CD4-positive, alpha-beta T cell treated with Interleukin-10 for 1 hour (primary cell): ENCODE measurements around the gene HIVEP1.

Source experiments
- DNase-seq: peaks from one replicate; pipeline ENCODE4 v3.0.0-alpha.2; 2020

HIVEP1 gene

DNA sequence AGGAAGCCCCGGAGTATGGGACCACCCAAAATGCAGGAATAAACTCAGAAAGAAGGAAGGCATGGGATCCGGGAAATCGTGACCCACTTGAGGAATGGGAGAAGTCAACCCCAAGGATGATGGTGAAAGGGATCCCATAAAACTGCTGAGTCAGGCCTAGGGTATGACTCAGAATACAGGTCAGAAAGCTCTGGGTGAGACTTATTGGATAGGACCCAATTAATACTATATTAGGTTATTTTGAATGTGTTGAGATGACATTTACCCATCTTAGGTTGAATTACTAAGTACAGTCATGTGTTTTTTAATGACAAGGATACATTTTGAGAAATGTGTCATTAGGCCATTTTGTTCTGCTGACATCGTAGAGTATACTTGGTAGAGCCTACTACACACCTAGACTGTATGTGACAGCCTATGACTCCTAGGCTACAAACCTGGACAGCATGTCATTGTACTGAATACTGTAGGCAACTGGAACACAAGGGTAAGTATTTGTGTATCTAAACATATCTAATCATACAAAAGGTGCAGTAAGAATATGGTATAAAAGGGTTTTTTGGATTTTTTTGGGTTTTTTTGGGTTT is 17.1 kb upstream of the HIVEP1 start:
- no peak for DNase-seq

DNA sequence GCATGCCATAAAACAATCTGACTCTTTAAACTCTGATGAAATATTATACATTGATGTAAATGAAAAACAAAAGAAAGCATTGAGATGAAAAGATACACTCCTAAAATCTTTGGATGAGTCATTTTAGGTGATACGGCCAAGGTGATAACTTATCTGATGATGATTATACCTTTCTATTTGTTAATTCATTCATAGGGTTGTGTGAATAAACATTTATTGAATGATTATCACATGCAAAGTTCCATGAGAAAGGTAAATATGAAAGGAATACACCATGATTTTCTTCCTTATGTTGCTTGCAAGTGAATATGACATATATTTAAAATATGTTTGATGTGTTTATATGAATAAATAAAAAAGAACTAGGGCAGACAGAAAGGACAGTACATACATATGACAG is 15.4 kb upstream of the HIVEP1 start:
- DNase-seq: no peak

DNA sequence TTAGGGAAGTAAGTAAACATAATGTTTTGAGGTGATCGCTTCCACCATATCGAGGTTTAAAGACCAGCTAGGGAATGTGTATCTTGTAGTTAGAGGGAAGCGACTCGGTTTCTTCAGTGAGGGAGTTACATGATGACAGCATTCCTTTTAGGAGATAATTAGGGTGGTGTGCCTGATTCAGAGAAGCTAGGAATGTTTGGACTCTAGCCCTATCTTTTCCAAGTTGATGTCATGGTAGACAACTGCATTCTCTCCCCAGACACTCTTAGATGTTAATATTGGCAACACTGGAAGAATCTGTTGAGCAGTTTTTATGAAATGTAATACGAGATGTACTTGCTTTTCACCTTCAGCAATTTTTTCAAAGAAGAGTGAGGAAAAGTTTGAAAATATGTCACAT is 12.9 kb upstream of the HIVEP1 start:
- DNase-seq: no peak

DNA sequence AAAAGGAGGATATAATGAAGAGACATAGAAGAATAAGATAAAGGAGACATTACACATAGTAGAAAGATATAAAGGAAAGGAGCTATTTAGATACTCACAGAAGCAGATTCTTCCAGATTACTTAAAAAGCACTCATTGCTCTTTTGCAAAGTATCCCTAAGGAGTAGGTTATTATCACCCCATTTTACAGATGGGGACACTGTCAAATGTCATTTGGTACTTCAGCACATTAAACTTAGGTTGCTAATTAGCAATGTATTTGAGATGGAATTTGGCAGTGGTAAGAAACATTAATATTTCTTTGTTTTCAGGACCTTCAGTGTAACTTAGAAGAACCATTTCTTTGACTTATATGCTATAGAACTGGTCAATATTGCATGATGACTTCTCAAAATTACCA is 11.9 kb upstream of the HIVEP1 start:
- no peak for DNase-seq

DNA sequence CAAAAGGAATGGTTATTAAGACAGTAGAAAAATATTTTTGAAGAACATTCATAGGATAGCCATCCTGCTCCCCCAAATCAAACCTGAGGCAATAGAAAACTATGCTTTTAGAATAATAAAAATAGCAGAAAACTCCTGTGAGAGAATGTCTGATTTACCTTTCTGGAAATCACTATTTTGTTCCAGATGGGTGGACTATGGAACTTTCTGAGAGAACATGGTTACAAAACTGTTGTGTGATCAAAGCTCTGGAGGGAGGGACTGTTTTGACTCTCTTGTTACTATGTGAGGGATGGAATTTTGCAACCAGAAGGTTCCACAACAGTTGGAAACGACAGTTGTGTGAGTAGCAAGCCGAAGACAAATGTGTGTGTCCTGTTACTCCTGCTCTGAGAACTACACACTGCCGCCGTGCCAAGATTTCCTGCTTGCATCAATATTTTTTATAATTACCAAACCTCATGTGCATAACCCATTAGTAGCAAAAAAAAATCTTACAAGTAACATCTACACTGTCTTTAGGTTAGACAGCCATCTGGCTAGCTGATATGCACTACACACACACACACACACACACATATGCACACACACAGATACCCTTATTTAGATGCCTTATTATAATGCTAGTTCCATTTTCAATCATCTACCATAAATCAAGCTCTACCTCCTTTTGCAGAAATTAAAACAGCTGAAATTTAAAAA is 11.0 kb upstream of the HIVEP1 start:
- DNase-seq: no peak

DNA sequence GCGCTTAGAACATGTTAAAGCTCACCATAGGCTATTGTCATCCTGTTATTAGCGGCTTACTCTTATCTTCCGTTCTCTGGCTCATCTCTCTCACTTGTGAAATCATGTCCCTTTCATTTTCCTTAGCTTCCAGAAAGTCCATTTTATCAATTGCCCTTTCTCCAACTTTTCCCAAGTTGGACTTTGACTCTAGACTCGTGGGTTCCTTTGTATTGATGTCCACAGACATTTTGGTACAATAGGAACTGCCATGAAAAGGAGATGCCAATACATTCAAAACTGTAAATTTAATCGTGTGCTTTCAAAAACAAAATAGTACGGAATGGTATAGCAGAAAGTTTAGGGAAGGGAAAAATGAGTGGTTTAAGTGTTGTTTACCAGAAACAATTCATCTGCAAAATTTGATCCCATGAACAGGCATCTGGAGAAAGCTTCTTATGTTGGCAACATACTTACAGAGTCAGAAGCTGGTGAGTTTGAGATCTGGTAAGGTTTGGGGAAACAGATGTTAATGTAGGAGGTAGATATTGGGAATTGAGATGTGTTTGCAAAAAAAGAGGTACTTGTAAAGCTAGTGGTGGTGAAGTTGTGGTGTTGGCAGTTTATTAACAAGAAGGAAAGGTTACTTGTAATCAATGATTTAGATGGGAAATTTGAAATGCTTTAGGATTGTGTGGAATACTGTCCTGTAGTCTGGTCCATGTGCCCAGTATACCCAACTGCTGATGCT is 10.2 kb upstream of the HIVEP1 start:
- no peak for DNase-seq

DNA sequence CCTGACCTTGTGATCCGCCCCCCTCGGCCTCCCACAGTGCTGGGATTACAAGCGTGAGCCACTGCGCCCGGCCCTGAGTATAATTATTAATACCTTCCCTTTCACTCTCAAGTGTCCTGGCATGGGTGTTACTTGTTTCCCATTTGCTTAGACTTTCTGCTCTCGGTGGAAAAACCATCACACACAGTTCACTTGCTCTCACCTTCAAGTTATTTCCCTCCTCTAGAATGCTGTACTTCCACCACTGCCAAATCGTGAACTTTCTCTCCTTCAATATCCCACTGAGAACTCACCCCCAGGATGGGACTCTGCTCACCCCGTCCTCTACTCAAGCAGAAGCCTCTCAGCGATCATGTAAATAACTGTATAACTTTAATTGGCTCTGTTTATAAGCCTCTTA is 4.6 kb upstream of the HIVEP1 start:
- no peak for DNase-seq

DNA sequence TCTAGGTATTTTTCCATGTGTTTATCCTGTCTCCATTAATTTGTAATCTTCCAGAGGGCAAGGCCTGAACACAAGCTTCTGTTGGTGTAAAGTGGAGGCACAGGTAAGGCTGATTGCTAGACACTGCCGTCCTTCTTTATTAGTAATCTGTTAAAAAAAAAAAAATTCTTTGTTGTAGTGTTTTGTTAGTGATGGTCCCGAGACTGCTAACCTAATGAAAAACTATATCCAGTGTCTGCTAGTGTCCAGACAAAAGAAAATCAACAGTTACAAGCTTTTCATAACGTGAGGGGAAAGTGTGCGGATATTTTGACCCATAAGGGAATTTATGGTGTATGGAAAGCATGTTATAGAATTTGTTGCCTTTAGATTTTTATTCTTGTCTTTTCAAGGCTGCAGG is 4.2 kb upstream of the HIVEP1 start:
- DNase-seq: no peak

- DNase-seq: peak; percentile 92
Measured at GRCh38 chr6:12008366-12009179, 3.5 kb upstream of the HIVEP1 start.

DNA sequence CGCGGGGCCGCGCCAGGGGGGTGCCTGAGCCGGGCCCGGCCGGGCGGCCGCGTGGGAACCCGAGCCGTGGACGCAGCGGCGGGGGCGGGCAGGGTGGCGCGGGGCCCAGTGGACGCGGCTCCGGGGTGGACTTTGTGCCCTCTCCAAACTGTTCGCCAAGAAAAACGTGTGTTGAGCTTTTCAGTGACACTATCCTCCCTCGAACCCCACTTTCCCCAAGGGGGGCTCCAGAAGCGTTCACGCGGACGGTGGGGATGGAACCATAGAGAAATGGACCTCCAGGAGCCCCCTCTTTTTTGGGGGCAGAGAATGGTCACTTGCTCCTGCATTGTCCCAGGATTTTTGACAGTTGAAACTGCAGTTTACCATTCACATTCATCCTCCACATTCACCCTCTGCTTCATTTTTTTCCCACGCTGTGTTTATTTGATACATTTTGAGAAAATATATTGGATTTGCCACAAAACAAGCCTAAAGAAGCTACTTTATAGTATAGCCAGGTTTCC is 2.9 kb upstream of the HIVEP1 start:
- no peak for DNase-seq

- no peak for DNase-seq
Measured at GRCh38 chr6:12009876-12010634, 2.1 kb upstream of the HIVEP1 start.

GRCh38 chr6:12010635-12011275 is 1.4 kb upstream of the HIVEP1 start:
- no peak for DNase-seq

DNA sequence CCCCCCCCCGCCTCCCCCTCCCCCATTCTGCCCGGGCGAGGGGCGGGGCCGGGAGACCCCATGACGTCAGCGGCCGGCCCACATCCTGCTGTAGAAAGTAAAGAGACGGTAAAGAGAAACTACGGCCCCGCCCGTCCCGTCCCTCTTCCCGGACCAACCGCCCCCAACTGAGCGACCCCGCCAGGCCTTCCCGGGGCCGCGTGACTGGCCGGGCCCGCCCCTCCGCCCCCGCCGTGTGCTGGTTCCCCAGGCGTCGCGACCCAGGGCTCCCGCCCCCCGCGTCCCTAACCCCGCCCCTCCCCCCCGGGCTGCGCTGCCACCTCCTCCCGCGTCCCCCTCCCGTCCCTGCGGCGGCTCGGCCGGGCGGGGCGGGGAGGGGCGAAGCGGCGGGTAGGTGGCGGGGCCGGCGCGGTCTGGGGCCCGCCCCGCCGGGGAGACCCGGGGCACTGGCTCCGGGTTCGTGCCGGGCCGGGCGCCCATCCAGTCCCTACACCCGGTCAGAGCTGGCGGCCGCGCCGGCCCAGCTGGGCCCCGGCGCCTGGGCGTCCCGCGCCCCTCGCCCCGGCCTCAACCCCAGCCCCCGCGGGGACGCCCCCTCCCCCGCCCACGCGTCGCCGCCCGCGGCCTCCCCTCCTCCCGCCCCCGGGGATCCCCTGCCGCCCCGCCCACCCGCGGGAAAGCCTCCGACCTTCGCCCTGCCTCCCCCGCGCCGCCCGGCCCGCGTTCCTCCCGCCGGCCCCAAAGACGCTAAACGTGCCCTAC is 655 bp upstream of the HIVEP1 start:
- DNase-seq: peak; percentile 97

DNA sequence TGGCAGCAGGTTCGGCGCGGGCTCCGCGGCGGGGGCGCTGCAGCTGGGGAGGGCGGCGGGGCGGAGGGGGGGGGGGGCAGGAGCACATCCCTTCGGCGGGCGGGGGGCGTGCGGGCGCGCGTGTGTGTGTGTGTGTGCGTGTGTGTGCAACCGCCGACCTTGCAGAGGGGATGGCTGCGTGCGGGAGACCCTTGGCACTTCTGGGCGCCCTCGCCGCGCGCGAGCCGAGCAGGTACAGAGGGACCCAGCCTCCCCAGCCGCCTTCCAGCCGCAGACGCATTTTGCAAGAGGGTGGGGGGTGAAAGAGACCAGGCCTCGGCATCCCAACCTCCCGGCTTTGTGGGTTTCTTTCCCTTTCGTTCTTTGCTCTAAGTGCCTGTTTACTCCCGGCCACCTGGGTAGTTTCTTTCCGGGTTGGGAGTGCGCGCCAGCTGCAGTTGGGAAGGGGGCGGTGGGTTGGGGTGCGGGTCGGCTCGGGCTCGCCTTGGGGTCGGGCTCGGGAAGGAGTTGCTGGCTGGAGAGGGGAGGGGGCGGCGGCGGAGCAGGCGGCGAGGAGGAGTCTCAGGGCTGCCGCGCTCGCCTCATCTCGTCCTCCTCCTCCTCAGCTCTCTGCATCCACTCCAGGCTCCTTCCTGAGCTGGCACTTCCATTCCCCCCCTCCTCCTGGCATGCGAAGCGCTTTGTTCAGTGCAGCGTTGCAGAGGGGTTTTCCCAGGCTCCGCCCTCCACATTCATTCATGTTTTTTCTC is 620 bp downstream of the HIVEP1 start:
- peak; percentile 83 for DNase-seq

DNA sequence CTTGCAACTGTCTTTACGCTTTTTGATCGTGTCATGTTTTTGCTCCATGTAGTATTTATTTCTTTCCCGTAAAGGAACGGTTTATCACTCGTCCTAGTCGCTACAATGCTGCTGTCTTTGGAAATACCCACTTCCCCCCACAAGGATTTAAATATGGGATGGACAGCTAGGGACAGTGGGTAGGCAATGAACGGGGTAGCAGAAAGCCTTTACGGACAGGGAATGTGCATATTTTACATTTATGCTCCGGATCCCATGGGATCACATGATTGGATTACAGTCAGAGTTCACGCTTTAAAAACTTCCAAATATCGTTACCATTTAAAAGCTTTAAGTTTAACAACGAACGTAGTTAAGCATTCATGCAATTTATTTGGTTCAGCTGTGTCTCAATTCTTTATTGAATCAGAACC is 1.2 kb downstream of the HIVEP1 start:
- no peak for DNase-seq

- DNase-seq: no peak
Measured at GRCh38 chr6:12014027-12014872, 2.1 kb downstream of the HIVEP1 start.

DNA sequence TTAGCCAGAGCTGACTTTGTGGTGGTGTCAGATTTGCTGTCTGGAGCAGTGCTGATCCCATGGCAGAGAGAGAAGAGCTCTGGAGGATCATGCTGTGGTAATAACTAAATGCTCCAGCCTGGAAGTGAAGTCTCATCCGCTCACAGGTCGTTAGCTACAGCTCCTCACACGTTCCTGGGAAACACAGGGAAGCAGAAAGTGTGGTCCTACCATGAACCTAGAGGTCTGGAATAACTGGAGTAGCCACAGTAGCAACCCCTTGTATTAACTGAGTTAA is 2.7 kb downstream of the HIVEP1 start:
- DNase-seq: no peak

DNA sequence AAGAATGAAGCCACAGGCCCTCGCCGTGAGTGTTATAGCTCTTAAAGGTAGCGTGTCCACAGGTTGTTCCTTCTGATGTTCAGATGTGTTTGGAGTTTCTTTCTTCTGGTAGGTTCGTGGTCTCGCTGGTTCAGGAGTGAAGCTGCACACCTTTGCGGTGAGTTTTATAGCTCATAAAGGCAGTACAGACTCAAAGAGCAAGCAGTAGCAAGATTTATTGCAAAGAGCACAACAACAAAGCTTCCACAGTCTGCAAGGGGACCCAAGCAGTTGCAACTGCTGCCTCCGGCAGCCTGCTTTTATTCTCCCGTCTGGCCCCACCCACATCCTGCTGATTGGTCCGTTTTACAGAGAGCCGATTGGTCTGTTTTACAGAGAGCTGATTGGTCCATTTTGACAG is 5.2 kb downstream of the HIVEP1 start:
- peak; percentile 32 for DNase-seq

DNA sequence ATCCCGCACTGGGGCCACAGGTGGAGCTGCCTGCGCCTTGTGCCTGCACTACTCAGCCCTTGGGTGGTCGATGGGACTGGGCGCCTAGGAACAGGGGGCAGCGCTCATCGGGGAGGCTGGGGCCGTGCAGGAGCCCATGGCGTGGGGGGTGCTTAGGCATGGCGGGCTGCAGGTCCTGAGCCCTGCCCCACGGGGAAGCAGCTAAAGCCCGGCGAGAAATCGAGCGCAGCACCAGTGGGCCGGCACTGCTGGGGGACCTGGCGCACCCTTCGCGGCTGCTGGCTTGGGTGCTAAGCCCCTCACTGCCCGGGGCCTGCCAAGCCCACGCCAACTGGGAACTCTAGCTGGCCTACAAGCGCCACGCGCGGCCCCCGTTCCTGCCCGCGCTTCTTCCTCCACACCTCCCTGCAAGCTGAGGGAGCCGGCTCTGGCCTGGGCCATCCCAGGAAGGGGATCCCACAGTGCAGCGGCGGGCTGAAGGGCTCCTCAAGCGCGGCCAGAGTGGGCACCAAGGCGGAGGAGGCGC is 5.8 kb downstream of the HIVEP1 start:
- no peak for DNase-seq
